Skeletal muscle tissue (tissue), 4 donors: ENCODE data around the gene CBL. TPM values are rescaled to one million over a fixed set of nuclear protein-coding genes. Genes with fewer than 3 reads are reported as not detected.
"Not testable (repeated sequence)": the region's sequence is repeated elsewhere in the genome, so short reads cannot be mapped to it uniquely, and the experiment has no call there.

Experiments
- H3K27ac ChIP-seq: one replicate; pipeline ENCODE4 v1.7.0; 2013; ENCODE audit warnings: mild to moderate bottlenecking, low read depth, low read length, inconsistent platforms
- H3K27me3 ChIP-seq, 3 donors: one replicate each; pipeline ENCODE4 v1.7.0; 2013; ENCODE audit warnings: low read length in 3 of 3; ENCODE audit not compliant: control insufficient read depth in 3 of 3, insufficient read depth in 3 of 3
- H3K36me3 ChIP-seq, 3 donors: one replicate each; pipeline ENCODE4 v1.7.0; 2013; ENCODE audit warnings: low read length in 3 of 3; ENCODE audit not compliant: control insufficient read depth in 3 of 3, insufficient read depth in 3 of 3
- H3K4me1 ChIP-seq, 3 donors: one replicate each; pipeline ENCODE4 v1.7.0; 2013; ENCODE audit warnings: low read length in 3 of 3, mild to moderate bottlenecking in 3 of 3; ENCODE audit not compliant: control insufficient read depth in 3 of 3, insufficient read depth in 3 of 3
- H3K4me3 ChIP-seq, 3 donors: one replicate each; pipeline ENCODE4 v1.7.0; 2013; ENCODE audit warnings: low read length in 3 of 3
- H3K9ac ChIP-seq, 3 donors: one replicate each; pipeline ENCODE4 v1.7.0; 2013; ENCODE audit warnings: low read length in 3 of 3, mild to moderate bottlenecking in 3 of 3, moderate library complexity in 2 of 3, low read depth in 1 of 3
- H3K9me3 ChIP-seq, 3 donors: one replicate each; pipeline ENCODE4 v1.7.0; 2013; ENCODE audit warnings: low read length in 3 of 3; ENCODE audit not compliant: control insufficient read depth in 3 of 3
- total RNA-seq: library from RNA; depleted of rRNA; stranded (reverse); fragments of >200 nt; gene quantifications from one replicate; pipeline ENCODE4 v1.2.3, GENCODE V29; 2014
- donor health status: Osteomylitis.

Gene CBL
- total RNA-seq, 1 donor from 2014 or later = 9.9 TPM

- Histone ChIP-seq H3K4me1 (no peaks in the 10 kb centered on the region), H3K36me3 (no peaks in the 10 kb centered on the region), H3K27me3 (peaks cover 0 to 5% (median 0%) of the 10 kb centered on the region in 3 donors), H3K4me3 (no peak overlapping the region), H3K9me3 (no peaks in the 10 kb centered on the region), H3K27ac (no peak overlapping the region), H3K9ac (no peak overlapping the region)
Observed at GRCh38 chr11:119192111-119192510, 14.0 kb upstream of the CBL start.

GRCh38 chr11:119193001-119193400 is 13.1 kb upstream of the CBL start:
- Histone ChIP-seq H3K27ac (no peak overlapping the region), H3K4me1 (no peaks in the 10 kb centered on the region), H3K9ac (no peak overlapping the region), H3K4me3 (no peak overlapping the region), H3K27me3 (no peaks in the 10 kb centered on the region), H3K36me3 (no peaks in the 10 kb centered on the region), H3K9me3 (no peaks in the 10 kb centered on the region)

- H3K9me3 ChIP-seq = no peaks in the 10 kb centered on the region
- no peak overlapping the region for H3K27ac ChIP-seq
Observed at GRCh38 chr11:119193626-119194025, 12.5 kb upstream of the CBL start.

GRCh38 chr11:119194811-119195440 is 11.2 kb upstream of the CBL start:
- Histone ChIP-seq H3K36me3 (no peaks in the 10 kb centered on the region), H3K9ac (no peak overlapping the region), H3K27me3 (no peaks in the 10 kb centered on the region), H3K9me3 (no peaks in the 10 kb centered on the region), H3K4me1 (no peaks in the 10 kb centered on the region), H3K27ac (no peak overlapping the region), H3K4me3 (no peak overlapping the region)

More at GRCh38 chr11:119193626-119194025, 12.5 kb upstream of the CBL start:
- Histone ChIP-seq H3K4me1 (no peaks in the 10 kb centered on the region), H3K36me3 (no peaks in the 10 kb centered on the region), H3K9ac (no peak overlapping the region), H3K27me3 (no peaks in the 10 kb centered on the region), H3K4me3 (no peak overlapping the region)

- H3K27ac ChIP-seq = no peak overlapping the region
- H3K9ac ChIP-seq = no peak overlapping the region
- H3K36me3 ChIP-seq = no peaks in the 10 kb centered on the region
- no peak overlapping the region for H3K4me3 ChIP-seq
- no peaks in the 10 kb centered on the region for H3K27me3 ChIP-seq
- H3K9me3 ChIP-seq = no peaks in the 10 kb centered on the region
- no peaks in the 10 kb centered on the region for H3K4me1 ChIP-seq
Observed at GRCh38 chr11:119195680-119196079, 10.5 kb upstream of the CBL start.

GRCh38 chr11:119196833-119197483 is 9.2 kb upstream of the CBL start:
- H3K27ac ChIP-seq = no peak overlapping the region
- no peaks in the 10 kb centered on the region for H3K27me3 ChIP-seq
- H3K9me3 ChIP-seq = no peaks in the 10 kb centered on the region
- H3K4me3 ChIP-seq = no peak overlapping the region
- H3K4me1 ChIP-seq = no peaks in the 10 kb centered on the region
- no peaks in the 10 kb centered on the region for H3K36me3 ChIP-seq
- H3K9ac ChIP-seq = no peak overlapping the region

GRCh38 chr11:119198925-119199324 is 7.2 kb upstream of the CBL start:
- H3K9me3 ChIP-seq = no peaks in the 10 kb centered on the region
- no peaks in the 10 kb centered on the region for H3K36me3 ChIP-seq
- no peak overlapping the region for H3K9ac ChIP-seq
- no peak overlapping the region for H3K4me3 ChIP-seq
- H3K27ac ChIP-seq = no peak overlapping the region
- H3K27me3 ChIP-seq = no peaks in the 10 kb centered on the region
- no peaks in the 10 kb centered on the region for H3K4me1 ChIP-seq

GRCh38 chr11:119201236-119201635 is 4.9 kb upstream of the CBL start:
- H3K4me3 ChIP-seq, H3K27ac ChIP-seq, H3K9me3 ChIP-seq, H3K36me3 ChIP-seq, H3K9ac ChIP-seq, H3K27me3 ChIP-seq, H3K4me1 ChIP-seq: not testable (repeated sequence)

GRCh38 chr11:119202554-119202953 is 3.6 kb upstream of the CBL start:
- Histone ChIP-seq H3K27ac (no peak overlapping the region), H3K4me3 (no peak overlapping the region), H3K9ac (no peak overlapping the region), H3K9me3 (no peaks in the 10 kb centered on the region), H3K27me3 (no peaks in the 10 kb centered on the region), H3K36me3 (no peaks in the 10 kb centered on the region), H3K4me1 (peaks cover 4 to 11% (median 6%) of the 10 kb centered on the region in 3 donors)

- Histone ChIP-seq H3K9me3 (no peaks in the 10 kb centered on the region), H3K4me3 (no peak overlapping the region), H3K9ac (no peak overlapping the region), H3K4me1 (peaks cover 4 to 14% (median 6%) of the 10 kb centered on the region in 3 donors), H3K27ac (no peak overlapping the region), H3K27me3 (no peaks in the 10 kb centered on the region), H3K36me3 (no peaks in the 10 kb centered on the region)
Observed at GRCh38 chr11:119204066-119204465, 2.1 kb upstream of the CBL start.
